ENCODE results near the gene RFX1.

GRCh38 chr19:13913352-13913751, 92.8 kb downstream of the RFX1 start:
- TF ChIP-seq CEBPB (IDR thresholded peaks at IDR 0.05) (no peak), TAF1 (IDR thresholded peaks at IDR 0.05; ENCODE audit: low read depth) (no peak), EP300 (IDR thresholded peaks at IDR 0.05; ENCODE audit: borderline replicate concordance) (no peak), USF1 (IDR thresholded peaks at IDR 0.05) (no peak), TCF12 (IDR thresholded peaks at IDR 0.05; ENCODE audit: low read depth) (no peak), CREB1 (IDR thresholded peaks at IDR 0.05; ENCODE audit: low read depth) (no peak), EGR1 (IDR thresholded peaks at IDR 0.05) (no peak), TEAD4 (IDR thresholded peaks at IDR 0.05) (no peak), YY1 (IDR thresholded peaks at IDR 0.05; ENCODE audit: low read depth) (no peak), RAD21 (IDR thresholded peaks at IDR 0.05; ENCODE audit: low read depth) (no peak), NFIC (IDR thresholded peaks at IDR 0.05) (no peak)
- TF ChIP-seq, protein P1, sequence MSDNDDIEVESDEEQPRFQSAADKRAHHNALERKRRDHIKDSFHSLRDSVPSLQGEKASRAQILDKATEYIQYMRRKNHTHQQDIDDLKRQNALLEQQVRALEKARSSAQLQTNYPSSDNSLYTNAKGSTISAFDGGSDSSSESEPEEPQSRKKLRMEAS (IDR thresholded peaks at IDR 0.05) = no peak
- TF ChIP-seq, protein P2, sequence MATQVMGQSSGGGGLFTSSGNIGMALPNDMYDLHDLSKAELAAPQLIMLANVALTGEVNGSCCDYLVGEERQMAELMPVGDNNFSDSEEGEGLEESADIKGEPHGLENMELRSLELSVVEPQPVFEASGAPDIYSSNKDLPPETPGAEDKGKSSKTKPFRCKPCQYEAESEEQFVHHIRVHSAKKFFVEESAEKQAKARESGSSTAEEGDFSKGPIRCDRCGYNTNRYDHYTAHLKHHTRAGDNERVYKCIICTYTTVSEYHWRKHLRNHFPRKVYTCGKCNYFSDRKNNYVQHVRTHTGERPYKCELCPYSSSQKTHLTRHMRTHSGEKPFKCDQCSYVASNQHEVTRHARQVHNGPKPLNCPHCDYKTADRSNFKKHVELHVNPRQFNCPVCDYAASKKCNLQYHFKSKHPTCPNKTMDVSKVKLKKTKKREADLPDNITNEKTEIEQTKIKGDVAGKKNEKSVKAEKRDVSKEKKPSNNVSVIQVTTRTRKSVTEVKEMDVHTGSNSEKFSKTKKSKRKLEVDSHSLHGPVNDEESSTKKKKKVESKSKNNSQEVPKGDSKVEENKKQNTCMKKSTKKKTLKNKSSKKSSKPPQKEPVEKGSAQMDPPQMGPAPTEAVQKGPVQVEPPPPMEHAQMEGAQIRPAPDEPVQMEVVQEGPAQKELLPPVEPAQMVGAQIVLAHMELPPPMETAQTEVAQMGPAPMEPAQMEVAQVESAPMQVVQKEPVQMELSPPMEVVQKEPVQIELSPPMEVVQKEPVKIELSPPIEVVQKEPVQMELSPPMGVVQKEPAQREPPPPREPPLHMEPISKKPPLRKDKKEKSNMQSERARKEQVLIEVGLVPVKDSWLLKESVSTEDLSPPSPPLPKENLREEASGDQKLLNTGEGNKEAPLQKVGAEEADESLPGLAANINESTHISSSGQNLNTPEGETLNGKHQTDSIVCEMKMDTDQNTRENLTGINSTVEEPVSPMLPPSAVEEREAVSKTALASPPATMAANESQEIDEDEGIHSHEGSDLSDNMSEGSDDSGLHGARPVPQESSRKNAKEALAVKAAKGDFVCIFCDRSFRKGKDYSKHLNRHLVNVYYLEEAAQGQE (IDR thresholded peaks at IDR 0.05; ENCODE audit: low read depth) = no peak

Measured in Ishikawa (cell line).